GM20000 (cell line): ENCODE data around the gene MSL2.

Experiments used
- DNase-seq: peaks from one replicate; pipeline ENCODE4 v3.0.0; 2012; ENCODE audit warnings: low spot score
- TF ChIP-seq, protein P1 (sequence below): IDR thresholded peaks from 2 replicates; pipeline ENCODE4 v1.5.1; 2012; ENCODE audit warnings: mild to moderate bottlenecking, control low read depth; ENCODE audit errors: extremely low read depth, missing control alignments

MSL2 gene

DNA sequence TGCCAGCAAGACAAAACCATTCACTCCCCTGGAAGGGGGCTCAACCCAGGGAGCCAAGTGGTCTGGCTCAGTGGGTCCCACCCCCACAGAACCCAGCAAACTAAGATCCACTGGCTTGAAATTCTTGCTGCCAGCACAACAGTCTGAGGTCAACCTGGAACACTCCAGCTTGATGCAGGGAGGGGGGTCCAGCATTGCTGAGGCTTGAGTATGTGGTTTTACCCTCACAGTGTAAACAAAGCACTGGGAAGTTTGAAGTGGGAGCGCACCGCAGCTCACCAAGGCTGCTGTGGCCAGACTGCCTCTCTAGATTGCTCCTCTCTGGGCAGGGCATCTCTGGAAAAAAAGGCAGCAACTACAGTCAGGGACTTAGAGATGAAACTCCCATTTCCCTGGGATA is 81.7 kb downstream of the MSL2 start:
- no peak for DNase-seq
- TF ChIP-seq, protein P1, sequence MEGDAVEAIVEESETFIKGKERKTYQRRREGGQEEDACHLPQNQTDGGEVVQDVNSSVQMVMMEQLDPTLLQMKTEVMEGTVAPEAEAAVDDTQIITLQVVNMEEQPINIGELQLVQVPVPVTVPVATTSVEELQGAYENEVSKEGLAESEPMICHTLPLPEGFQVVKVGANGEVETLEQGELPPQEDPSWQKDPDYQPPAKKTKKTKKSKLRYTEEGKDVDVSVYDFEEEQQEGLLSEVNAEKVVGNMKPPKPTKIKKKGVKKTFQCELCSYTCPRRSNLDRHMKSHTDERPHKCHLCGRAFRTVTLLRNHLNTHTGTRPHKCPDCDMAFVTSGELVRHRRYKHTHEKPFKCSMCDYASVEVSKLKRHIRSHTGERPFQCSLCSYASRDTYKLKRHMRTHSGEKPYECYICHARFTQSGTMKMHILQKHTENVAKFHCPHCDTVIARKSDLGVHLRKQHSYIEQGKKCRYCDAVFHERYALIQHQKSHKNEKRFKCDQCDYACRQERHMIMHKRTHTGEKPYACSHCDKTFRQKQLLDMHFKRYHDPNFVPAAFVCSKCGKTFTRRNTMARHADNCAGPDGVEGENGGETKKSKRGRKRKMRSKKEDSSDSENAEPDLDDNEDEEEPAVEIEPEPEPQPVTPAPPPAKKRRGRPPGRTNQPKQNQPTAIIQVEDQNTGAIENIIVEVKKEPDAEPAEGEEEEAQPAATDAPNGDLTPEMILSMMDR, result no peak

DNA sequence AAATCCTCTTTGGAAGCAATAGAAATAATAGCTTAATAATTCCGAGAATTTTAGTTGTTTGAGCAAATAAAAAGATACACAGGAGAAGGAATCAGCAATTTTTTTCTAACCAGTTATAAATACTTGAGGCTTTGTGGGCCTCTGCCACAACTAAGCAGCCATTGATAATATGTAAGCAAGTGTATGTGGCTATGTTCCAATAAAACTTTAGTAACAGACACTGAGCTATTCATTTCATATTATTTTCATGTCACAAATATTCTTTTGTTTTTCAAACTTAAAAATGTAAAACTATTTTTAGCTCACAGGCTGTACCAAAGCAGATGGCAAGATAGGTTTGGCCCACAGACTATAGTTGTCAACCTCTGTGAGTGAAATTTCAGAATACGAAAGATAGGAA is 85.7 kb downstream of the MSL2 start:
- TF ChIP-seq, protein P1, result no peak
- DNase-seq, result no peak

DNA sequence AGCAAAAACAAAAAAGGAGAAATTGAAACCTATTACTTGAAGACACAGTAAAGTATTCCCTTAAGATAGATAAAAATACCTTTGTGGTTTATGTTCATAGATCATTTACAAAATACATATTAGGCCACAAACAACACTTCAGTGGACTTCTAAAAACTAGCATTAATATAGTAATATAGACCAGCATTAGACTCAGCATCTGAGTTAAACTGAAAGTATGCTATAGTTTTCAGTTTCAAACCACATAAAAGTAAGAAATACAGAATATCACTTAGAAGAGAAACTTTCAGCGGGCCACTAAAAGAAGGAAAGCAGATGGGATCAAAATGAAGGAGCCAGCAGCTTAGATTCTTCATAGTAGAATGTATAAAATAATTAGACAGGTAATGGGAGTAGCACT is 86.6 kb downstream of the MSL2 start:
- peak; percentile 31 for DNase-seq
- TF ChIP-seq, protein P1, result no peak

DNA sequence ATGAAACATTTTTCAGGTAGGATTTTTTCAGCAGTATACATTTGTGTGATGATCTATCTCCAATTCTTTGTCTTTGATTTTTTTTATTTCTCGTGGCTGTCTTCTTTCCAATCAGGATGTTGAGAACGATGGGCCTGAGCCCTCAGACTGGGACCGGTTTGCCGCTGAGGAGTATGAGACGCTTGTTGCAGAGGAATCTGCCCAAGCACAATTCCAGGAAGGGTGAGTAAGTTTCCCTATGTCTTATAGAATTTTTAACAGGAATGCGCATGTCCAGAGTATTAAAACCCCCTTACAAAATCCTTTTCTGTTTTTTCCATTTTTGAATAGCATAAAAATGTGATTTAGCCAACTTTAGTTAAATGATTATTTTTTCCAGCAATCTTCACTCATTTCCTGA is 90.0 kb downstream of the MSL2 start:
- no peak for DNase-seq
- TF ChIP-seq, protein P1, result no peak

DNA sequence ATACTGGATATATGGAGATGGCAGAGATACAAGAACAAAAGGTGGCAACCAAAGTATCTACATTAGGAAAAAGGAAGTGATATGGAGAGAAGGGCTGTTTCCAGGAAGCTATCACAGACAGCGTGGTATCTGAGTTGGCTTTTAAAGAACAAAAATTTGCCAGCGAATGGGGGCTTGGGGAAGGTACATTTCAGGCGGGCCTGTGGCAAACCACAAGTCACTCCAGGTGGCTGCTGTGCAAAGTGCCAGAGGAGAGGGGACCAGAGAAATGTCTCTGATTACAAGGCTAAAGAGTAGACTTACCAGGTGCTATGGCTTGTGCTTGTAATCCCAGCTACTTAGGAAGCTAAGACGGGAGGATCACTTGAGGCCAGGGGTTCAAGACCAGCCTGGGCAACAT is 91.1 kb downstream of the MSL2 start:
- DNase-seq, result no peak
- TF ChIP-seq, protein P1, result no peak
